Measurements from ENCODE around the gene SMARCA2. TPM values are rescaled to one million over a fixed set of nuclear protein-coding genes. Genes with fewer than 3 reads are reported as not detected.

Gene SMARCA2
- total and polyA plus RNA-seq, 8 donors: 20.5 to 242 (median 78.5) TPM

DNA sequence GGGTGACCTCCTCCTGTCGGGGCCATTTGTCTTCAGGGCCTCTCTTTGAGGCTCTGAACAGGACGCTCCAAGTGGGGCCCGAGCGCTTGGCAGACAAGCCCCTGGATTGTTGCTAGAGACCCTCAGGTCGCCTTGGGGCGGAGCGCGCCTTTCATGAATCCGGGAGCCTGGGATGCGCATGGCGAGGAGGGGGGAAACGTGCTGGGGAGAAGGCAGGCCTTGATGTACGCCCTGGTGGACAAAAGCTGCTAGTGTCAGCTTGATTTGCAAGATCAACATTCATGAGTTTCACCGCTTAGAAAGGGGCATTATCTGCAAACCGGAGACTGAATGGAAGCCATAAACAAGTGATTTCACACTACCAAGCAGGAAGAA lies 226.3 kb downstream of the SMARCA2 start:
- intact Hi-C loops (cut with DNase I; ENCODE audit: low total_unique reads): no loop called here
- 26 to 33% (median 29%) methylated on average over 13 to 15 of the region's 15 CpGs for WGBS, 5 donors
- no peaks in the 10 kb centered on the region for H3K36me3 ChIP-seq
- peak overlapping the region; percentile 39 to 52 (median 48) for H3K4me3 ChIP-seq
- H3K27me3 ChIP-seq: no peaks in the 10 kb centered on the region
- TF ChIP-seq, protein P1, sequence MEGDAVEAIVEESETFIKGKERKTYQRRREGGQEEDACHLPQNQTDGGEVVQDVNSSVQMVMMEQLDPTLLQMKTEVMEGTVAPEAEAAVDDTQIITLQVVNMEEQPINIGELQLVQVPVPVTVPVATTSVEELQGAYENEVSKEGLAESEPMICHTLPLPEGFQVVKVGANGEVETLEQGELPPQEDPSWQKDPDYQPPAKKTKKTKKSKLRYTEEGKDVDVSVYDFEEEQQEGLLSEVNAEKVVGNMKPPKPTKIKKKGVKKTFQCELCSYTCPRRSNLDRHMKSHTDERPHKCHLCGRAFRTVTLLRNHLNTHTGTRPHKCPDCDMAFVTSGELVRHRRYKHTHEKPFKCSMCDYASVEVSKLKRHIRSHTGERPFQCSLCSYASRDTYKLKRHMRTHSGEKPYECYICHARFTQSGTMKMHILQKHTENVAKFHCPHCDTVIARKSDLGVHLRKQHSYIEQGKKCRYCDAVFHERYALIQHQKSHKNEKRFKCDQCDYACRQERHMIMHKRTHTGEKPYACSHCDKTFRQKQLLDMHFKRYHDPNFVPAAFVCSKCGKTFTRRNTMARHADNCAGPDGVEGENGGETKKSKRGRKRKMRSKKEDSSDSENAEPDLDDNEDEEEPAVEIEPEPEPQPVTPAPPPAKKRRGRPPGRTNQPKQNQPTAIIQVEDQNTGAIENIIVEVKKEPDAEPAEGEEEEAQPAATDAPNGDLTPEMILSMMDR (IDR thresholded peaks at IDR 0.05): peak in 3 of 7 experiments; percentile 9 to 15 (median 10)
- TF ChIP-seq POLR2AphosphoS5 (IDR thresholded peaks at IDR 0.05) (no peak), POLR2A (IDR thresholded peaks at IDR 0.05) (no peak)
- peak in 1 of 2 donors; percentile 90 for DNase-seq
- H3K9me3 ChIP-seq: no peaks in the 10 kb centered on the region
- peak overlapping the region in 3 of 5 donors; percentile 77 to 83 (median 82) for H3K27ac ChIP-seq
- H3K4me1 ChIP-seq: peaks cover 5 to 26% (median 22%) of the 10 kb centered on the region in 4 donors

- H3K27ac ChIP-seq: peak overlapping the region; percentile 25 to 83 (median 78)
- intact Hi-C loops (cut with DNase I; ENCODE audit: low total_unique reads): no loop called here
- no peaks in the 10 kb centered on the region for H3K9me3 ChIP-seq
- no peaks in the 10 kb centered on the region for H3K27me3 ChIP-seq
- peak; percentile 84 to 95 for DNase-seq
- WGBS, 5 donors: 1 to 3% (median 2%) methylated on average over 34 to 38 of the region's 38 CpGs
- peaks cover 5 to 24% (median 22%) of the 10 kb centered on the region in 4 donors for H3K4me1 ChIP-seq
- H3K36me3 ChIP-seq: no peaks in the 10 kb centered on the region
- peak overlapping the region; percentile 39 to 52 (median 48) for H3K4me3 ChIP-seq
- TF ChIP-seq POLR2A (IDR thresholded peaks at IDR 0.05): peak in 1 of 4 donors; percentile 36
- TF ChIP-seq EP300 (IDR thresholded peaks at IDR 0.05): no peak
- peak; percentile 55 to 85 (median 79) for TF ChIP-seq POLR2AphosphoS5 (IDR thresholded peaks at IDR 0.05)
- TF ChIP-seq, protein P1 (IDR thresholded peaks at IDR 0.05): no peak
Observed at GRCh38 chr9:2241836-2242741, 226.9 kb downstream of the SMARCA2 start.

GRCh38 chr9:2242831-2243330 lies 227.7 kb downstream of the SMARCA2 start:
- intact Hi-C loops (cut with DNase I; ENCODE audit: low total_unique reads): no loop called here
- no peaks in the 10 kb centered on the region for H3K36me3 ChIP-seq

More at GRCh38 chr9:2242831-2243330, 227.7 kb downstream of the SMARCA2 start:
- Histone ChIP-seq H3K9me3 (no peaks in the 10 kb centered on the region), H3K4me1 (peaks cover 5 to 22% (median 21%) of the 10 kb centered on the region in 4 donors), H3K27me3 (no peaks in the 10 kb centered on the region), H3K27ac (peak overlapping the region; percentile 25 to 83 (median 78)), H3K4me3 (peak overlapping the region; percentile 39 to 52 (median 48))
- TF ChIP-seq, protein P1 (IDR thresholded peaks at IDR 0.05): no peak
- TF ChIP-seq POLR2A (IDR thresholded peaks at IDR 0.05): no peak
- TF ChIP-seq POLR2AphosphoS5 (IDR thresholded peaks at IDR 0.05): no peak
- TF ChIP-seq EP300 (IDR thresholded peaks at IDR 0.05): no peak
- WGBS, 5 donors: 17 to 26% (median 21%) methylated on average over 11 of the region's 11 CpGs
- peak; percentile 33 to 82 for DNase-seq

Small RNAs within 50 kb of the gene (small RNA-seq; reads per million reads assigned to genes)
- gene RN7SL592P (0 reads per million in 4 donors), gene RNU2-25P (0 to 0.15 (median 0) reads per million in 4 donors)
